Kidney tubule cell (primary cell): Measurements from ENCODE around the gene CXCR6.
"Not testable (repeated sequence)": the region's sequence is repeated elsewhere in the genome, so short reads cannot be mapped to it uniquely, and the experiment has no call there.

Experiments
- DNase-seq: peaks from one replicate; pipeline ENCODE4 v3.0.0-alpha.2; 2018; ENCODE audit warnings: low spot score

CXCR6 gene

GRCh38 chr3:45990181-45990580, 46.9 kb downstream of the CXCR6 start:
- no peak for DNase-seq

GRCh38 chr3:45991341-45991740, 48.1 kb downstream of the CXCR6 start:
- DNase-seq: no peak

DNA sequence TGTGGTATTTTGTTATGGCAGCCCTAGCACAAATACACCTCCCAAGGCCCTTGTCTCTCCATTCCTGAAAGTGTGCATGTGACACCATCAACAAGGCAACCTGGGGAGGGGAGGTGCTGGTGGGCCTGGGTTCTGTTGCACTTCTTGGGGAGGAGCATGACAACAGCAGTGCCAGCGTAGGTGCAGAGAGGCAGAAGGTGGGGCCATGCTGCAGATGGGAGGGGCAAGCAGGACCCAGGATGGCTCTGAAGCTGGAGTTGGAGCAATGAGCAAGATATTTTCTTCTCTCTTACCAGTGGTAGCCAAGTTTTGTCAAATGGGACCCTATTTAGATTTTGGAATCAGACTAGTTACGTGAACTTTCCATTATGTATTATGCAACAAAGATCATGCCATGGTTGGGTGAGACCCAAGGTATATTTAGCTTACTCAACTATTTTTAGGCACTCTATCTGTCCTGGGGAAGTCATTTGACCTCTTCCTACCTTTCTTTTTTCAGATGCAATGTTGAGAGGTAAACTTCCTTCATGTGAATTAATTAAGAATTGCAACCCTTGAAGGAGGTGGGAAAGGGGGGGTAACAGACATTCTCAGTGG, 49.0 kb downstream of the CXCR6 start:
- no peak for DNase-seq

DNA sequence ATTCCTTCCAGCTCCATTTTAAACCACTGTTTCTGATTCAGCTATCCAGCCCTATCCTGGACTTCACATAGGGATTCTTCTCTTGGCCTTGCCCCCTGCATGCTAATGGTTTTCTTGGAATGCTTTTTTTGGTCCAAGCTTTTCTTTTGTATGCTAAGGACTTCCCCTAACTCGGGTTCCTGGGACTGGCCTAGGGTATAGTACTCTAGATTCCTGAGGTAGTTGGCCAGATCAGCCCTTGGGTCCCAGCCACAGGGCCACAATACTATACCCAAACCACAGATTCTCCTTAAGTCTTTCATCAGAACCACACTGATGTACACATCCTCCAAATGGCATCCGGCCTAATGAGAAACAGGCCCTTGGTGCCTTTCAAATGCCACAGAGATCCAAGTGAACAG, 49.6 kb downstream of the CXCR6 start:
- peak; percentile 38 for DNase-seq

- DNase-seq: no peak
These were observed 50.3 kb downstream of the CXCR6 start for GRCh38 chr3:45993421-45994027.

DNA sequence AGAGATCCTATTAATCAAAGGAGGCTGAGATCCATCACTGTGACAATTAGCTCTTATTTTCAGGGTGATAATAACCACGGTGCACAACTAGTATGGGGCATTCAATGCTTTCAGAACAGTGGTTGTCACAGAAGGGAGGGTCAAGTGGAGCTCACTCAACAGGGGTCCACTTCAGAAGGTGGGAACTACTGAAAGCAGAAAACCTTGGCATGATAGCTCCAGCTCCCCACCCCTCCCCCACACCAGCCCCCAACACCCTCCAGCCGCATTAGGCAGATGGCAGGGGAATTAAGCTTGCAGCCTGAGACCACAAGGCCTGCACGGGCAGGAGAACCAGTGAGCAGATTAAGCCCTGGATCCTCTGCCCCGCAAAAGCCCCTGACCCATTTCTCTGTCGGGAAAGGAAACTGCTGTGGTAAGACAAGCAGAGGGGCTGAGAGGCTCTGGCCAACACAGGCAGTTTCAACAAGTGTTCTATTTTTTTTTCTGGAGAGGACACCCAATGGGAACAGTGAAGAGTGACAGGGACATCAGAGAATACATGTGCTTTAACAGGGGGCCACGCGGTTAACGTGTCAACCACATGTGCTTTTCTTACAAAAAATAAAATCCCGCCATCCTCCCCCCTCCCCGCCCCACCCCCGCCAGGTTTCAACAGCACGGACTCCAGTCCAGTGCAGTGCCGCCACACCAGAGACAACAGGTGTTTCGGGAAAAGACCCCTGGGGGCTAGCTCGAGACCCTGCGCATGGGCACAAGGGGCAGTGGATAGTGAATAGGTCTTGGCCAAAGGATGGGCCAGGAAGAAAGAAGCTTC, 51.4 kb downstream of the CXCR6 start:
- no peak for DNase-seq

DNA sequence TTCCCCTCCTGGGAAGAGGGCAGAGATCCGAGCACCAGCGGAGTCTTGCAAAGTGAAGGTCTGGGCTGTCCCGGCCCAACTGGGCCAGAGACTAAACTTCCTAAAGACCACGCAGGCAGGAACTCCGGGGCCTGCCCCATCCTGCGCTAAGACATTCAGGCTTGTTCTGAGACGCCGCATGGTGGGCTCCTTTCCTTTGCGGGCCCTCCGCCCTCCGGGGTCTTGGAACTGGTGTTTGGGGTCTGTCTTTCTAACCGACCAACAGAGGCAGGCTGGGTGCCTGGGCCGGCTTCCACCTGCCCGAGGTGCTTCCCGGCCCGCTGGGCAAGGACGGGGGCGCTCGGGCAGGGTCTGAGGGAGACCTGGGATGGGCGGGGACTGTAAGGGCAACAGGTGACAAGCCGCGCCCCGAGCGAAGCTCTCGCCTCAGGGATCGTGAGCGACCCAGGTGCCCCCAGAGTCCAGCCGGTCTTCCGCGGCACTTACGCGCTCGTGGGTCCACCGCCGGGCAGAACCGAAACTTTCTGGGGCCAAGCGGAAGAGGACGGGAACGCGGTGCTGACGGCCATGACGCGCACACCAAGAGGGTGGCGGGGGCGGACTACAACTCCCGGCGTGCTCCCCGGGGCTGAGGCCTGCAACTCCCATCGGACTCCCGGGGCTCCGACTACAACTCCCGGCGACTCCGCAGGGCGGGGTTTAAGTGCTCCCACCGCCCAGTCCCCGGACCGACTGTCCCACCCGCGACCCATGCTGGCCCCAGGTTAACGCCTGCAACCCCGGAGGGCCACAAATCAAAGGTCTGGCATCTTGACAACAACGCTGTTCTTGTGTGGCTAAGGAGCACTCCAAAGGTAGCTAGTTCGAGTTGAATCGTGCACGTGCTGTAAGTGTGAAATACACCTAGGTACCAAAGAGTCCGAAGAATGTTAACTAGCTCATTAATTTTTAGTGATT, 52.2 kb downstream of the CXCR6 start, which contains the start of gene FYCO1:
Gene FYCO1 (minus strand): TSS at position 589 of the 957 bp plus-strand sequence. CDS start 10,914 bp downstream, outside the sequence.
- DNase-seq: peak; percentile 91

DNA sequence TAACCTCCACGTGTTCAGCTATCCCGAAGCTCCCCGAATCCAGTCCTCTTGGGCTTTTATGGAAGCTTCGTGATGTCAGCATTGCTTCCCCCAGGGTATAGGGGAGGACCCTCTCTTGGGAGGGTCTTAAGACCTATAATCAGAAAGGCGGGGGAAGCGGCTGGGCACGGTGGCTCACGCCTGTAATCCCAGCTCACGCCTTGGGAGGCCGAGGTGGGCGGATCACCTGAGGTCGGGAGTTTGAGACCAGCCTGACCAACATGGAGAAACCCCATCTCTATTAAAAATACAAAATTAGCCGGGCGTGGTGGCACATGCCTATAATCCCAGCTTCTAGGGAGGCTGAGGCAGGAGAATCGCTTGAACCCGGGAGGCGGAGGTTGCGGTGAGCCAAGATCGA, 54.2 kb downstream of the CXCR6 start:
- not testable (repeated sequence) for DNase-seq

DNA sequence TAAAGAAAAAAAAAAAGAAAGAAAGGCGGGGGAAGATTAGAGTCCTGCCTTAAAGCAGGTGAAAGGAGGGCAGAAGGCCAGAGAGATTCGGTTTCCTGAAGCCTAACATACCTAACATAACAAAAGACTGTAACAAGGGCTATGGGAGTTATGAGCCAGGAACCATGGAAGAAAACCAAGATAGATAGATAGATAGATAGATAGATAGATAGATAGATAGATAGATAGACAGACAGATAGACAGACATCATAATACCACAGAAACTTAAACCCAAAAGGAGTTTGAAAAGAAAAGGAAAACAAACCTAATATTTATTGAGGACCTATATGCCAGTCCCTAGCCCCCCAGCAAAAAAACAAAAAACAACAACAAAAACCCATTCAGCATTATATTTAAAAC, 54.7 kb downstream of the CXCR6 start:
- no peak for DNase-seq
